GM18868 (cell line): Measurements from ENCODE around the gene FKBP2.

ENCODE experiments used
- ATAC-seq: cut with Tn5 transposase; IDR thresholded peaks from one replicate; pipeline ENCODE4 v1.9.1; 2021; ENCODE audit warnings: mild to moderate bottlenecking, moderate library complexity; ENCODE audit not compliant: unreplicated experiment

FKBP2 gene

GRCh38 chr11:64262271-64263002 is 21.5 kb downstream of the FKBP2 start:
- no peak for ATAC-seq

GRCh38 chr11:64263021-64263946 is 22.4 kb downstream of the FKBP2 start:
- ATAC-seq = no peak

GRCh38 chr11:64263947-64264317 is 23.0 kb downstream of the FKBP2 start:
- ATAC-seq = no peak

GRCh38 chr11:64264371-64264852 is 23.5 kb downstream of the FKBP2 start:
- no peak for ATAC-seq

- ATAC-seq = no peak
These were observed 24.6 kb downstream of the FKBP2 start for GRCh38 chr11:64265176-64266160.

GRCh38 chr11:64266339-64266738 is 25.4 kb downstream of the FKBP2 start:
- ATAC-seq = no peak

GRCh38 chr11:64267207-64267945 is 26.5 kb downstream of the FKBP2 start:
- ATAC-seq = no peak

- ATAC-seq = no peak
These were observed 27.4 kb downstream of the FKBP2 start for GRCh38 chr11:64268025-64268892.

GRCh38 chr11:64268893-64269539 is 28.1 kb downstream of the FKBP2 start:
- ATAC-seq = peak; percentile 10

GRCh38 chr11:64269540-64270220 is 28.8 kb downstream of the FKBP2 start:
- peak; percentile 70 for ATAC-seq

- ATAC-seq = no peak
These were observed 34.3 kb downstream of the FKBP2 start for GRCh38 chr11:64275031-64275800.

- ATAC-seq = no peak
These were observed 34.9 kb downstream of the FKBP2 start for GRCh38 chr11:64275841-64276240.

- no peak for ATAC-seq
These were observed 35.9 kb downstream of the FKBP2 start for GRCh38 chr11:64276653-64277431.

- no peak for ATAC-seq
These were observed 37.8 kb downstream of the FKBP2 start for GRCh38 chr11:64278576-64279190.

- no peak for ATAC-seq
These were observed 41.3 kb downstream of the FKBP2 start for GRCh38 chr11:64281957-64282770.
